NCI-H524 treated with DMSO at 0.1 percent for 48 hours (cell line): ENCODE results near the gene ABI1.

ENCODE experiments used
- DNase-seq: peaks from one replicate; lab custom pipeline; 2025; lab: John Stamatoyannopoulos, UW

Gene ABI1

GRCh38 chr10:26765549-26765948 is 95.2 kb downstream of the ABI1 start:
- DNase-seq = no peak

GRCh38 chr10:26759008-26759407 is 101.8 kb downstream of the ABI1 start:
- no peak for DNase-seq

- no peak for DNase-seq
Measured at GRCh38 chr10:26755443-26755903, 105.3 kb downstream of the ABI1 start.

GRCh38 chr10:26746061-26746460 is 114.7 kb downstream of the ABI1 start:
- DNase-seq = no peak

- DNase-seq = no peak
Measured at GRCh38 chr10:26743841-26744240, 116.9 kb downstream of the ABI1 start.

- DNase-seq = no peak
Measured at GRCh38 chr10:26743091-26743490, 117.7 kb downstream of the ABI1 start.

GRCh38 chr10:26741368-26741767 is 119.4 kb downstream of the ABI1 start:
- no peak for DNase-seq

GRCh38 chr10:26739071-26739631 is 121.6 kb downstream of the ABI1 start:
- DNase-seq = no peak

- no peak for DNase-seq
Measured at GRCh38 chr10:26738301-26738911, 122.4 kb downstream of the ABI1 start.

- DNase-seq = no peak
Measured at GRCh38 chr10:26737730-26738129, 123.0 kb downstream of the ABI1 start.

- DNase-seq = no peak
Measured at GRCh38 chr10:26735435-26735834, 125.3 kb downstream of the ABI1 start.

GRCh38 chr10:26733750-26734568 is 126.8 kb downstream of the ABI1 start:
- no peak for DNase-seq

- no peak for DNase-seq
Measured at GRCh38 chr10:26730552-26730951, 130.2 kb downstream of the ABI1 start.

- no peak for DNase-seq
Measured at GRCh38 chr10:26729395-26729794, 131.4 kb downstream of the ABI1 start.

GRCh38 chr10:26728957-26729356 is 131.8 kb downstream of the ABI1 start:
- DNase-seq = no peak

- no peak for DNase-seq
Measured at GRCh38 chr10:26727005-26727404, 133.8 kb downstream of the ABI1 start.

- DNase-seq = no peak
Measured at GRCh38 chr10:26725837-26726727, 134.7 kb downstream of the ABI1 start.

GRCh38 chr10:26723016-26723415 is 137.7 kb downstream of the ABI1 start:
- DNase-seq = no peak

- DNase-seq = no peak
Measured at GRCh38 chr10:26721561-26721960, 139.2 kb downstream of the ABI1 start.

GRCh38 chr10:26717476-26717875 is 143.3 kb downstream of the ABI1 start:
- DNase-seq = no peak

- DNase-seq = no peak
Measured at GRCh38 chr10:26715137-26715487, 145.6 kb downstream of the ABI1 start.

- no peak for DNase-seq
Measured at GRCh38 chr10:26714415-26715136, 146.2 kb downstream of the ABI1 start.
